Astrocyte (in vitro differentiated cells and primary cell): Measurements from ENCODE around the gene SSBP2. TPM values are rescaled to one million over a fixed set of nuclear protein-coding genes. Genes with fewer than 3 reads are reported as not detected.

ENCODE experiments used
- DNase-seq: peaks from one replicate; pipeline ENCODE4 v3.0.0-alpha.2; 2010; ENCODE audit warnings: low read depth
- FAIRE-seq: peaks from 2 replicates; lab custom pipeline; 2011; peaks lifted over from hg19 to GRCh38; lab: Jason Lieb, UNC
- H2AFZ ChIP-seq: 2 replicates; pipeline ENCODE4 v1.6.0; 2012; ENCODE audit warnings: low read depth, low read length, inconsistent platforms
- H3K27ac ChIP-seq: 2 replicates; pipeline ENCODE4 v1.5.1; 2011; ENCODE audit warnings: low read depth, low read length, inconsistent platforms
- H3K27me3 ChIP-seq: 2 replicates; pipeline ENCODE4 v1.6.0; 2011; ENCODE audit warnings: low read length, inconsistent platforms; ENCODE audit not compliant: insufficient read depth
- H3K36me3 ChIP-seq: 2 replicates; pipeline ENCODE4 v1.5.1; 2011; ENCODE audit warnings: low read length, inconsistent platforms; ENCODE audit not compliant: insufficient read depth
- H3K4me1 ChIP-seq: 2 replicates; pipeline ENCODE4 v1.5.1; 2011; ENCODE audit warnings: low read length, inconsistent platforms; ENCODE audit not compliant: insufficient read depth
- H3K4me2 ChIP-seq: 2 replicates; pipeline ENCODE4 v1.6.0; 2012; ENCODE audit warnings: low read length, inconsistent platforms
- H3K4me3 ChIP-seq: 2 replicates; pipeline ENCODE4 v1.5.1; 2011; ENCODE audit warnings: low read depth, mild to moderate bottlenecking, low read length, inconsistent platforms; ENCODE audit not compliant: insufficient read depth
- H3K79me2 ChIP-seq: 2 replicates; pipeline ENCODE4 v1.6.0; 2012; ENCODE audit warnings: mild to moderate bottlenecking, low read length, inconsistent platforms; ENCODE audit not compliant: insufficient read depth
- H3K9ac ChIP-seq: 2 replicates; pipeline ENCODE4 v1.6.0; 2012; ENCODE audit warnings: mild to moderate bottlenecking, low read length, inconsistent platforms
- H3K9me3 ChIP-seq: 2 replicates; pipeline ENCODE4 v1.5.1; 2012; ENCODE audit warnings: low read depth, mild to moderate bottlenecking, low read length, inconsistent platforms; ENCODE audit not compliant: insufficient read depth
- H4K20me1 ChIP-seq: 2 replicates; pipeline ENCODE4 v1.6.0; 2012; ENCODE audit warnings: low read length, inconsistent platforms; ENCODE audit not compliant: insufficient read depth
- H3K27ac Mint-ChIP-seq: one replicate; pipeline ENCODE4 v1.8.0; 2021; ENCODE audit warnings: mild to moderate bottlenecking, mixed read lengths; ENCODE audit not compliant: unreplicated experiment
- H3K27me3 Mint-ChIP-seq: one replicate; pipeline ENCODE4 v1.8.0; 2021; ENCODE audit warnings: low read depth, mixed read lengths; ENCODE audit not compliant: unreplicated experiment
- H3K36me3 Mint-ChIP-seq: one replicate; pipeline ENCODE4 v1.8.0; 2021; ENCODE audit warnings: low read depth, mixed read lengths; ENCODE audit not compliant: unreplicated experiment
- H3K4me1 Mint-ChIP-seq: one replicate; pipeline ENCODE4 v1.8.0; 2021; ENCODE audit warnings: low read depth, mixed read lengths; ENCODE audit not compliant: unreplicated experiment
- H3K4me3 Mint-ChIP-seq: one replicate; pipeline ENCODE4 v1.8.0; 2021; ENCODE audit warnings: mild to moderate bottlenecking, moderate library complexity, mixed read lengths; ENCODE audit not compliant: unreplicated experiment
- H3K9me3 Mint-ChIP-seq: one replicate; pipeline ENCODE4 v1.8.0; 2021; ENCODE audit warnings: mild to moderate bottlenecking, mixed read lengths; ENCODE audit not compliant: unreplicated experiment
- EZH2 ChIP-seq: IDR thresholded peaks from 2 replicates; pipeline ENCODE4 v1.6.1; 2012; ENCODE audit warnings: mild to moderate bottlenecking, low read length, inconsistent platforms; ENCODE audit not compliant: insufficient read depth
- total RNA-seq: library from RNA; stranded (reverse); gene quantifications from 2 replicates; pipeline ENCODE4 v1.2.1, GENCODE V29; 2021
- TF ChIP-seq, protein P1 (sequence below): IDR thresholded peaks from 2 replicates; pipeline ENCODE4 v1.5.1; 2011; ENCODE audit warnings: low read depth, mild to moderate bottlenecking, inconsistent platforms, low read length, moderate library complexity; ENCODE audit not compliant: insufficient read depth

SSBP2 gene
- total RNA-seq, 1 donor from 2014 or later, result 59.8 TPM

DNA sequence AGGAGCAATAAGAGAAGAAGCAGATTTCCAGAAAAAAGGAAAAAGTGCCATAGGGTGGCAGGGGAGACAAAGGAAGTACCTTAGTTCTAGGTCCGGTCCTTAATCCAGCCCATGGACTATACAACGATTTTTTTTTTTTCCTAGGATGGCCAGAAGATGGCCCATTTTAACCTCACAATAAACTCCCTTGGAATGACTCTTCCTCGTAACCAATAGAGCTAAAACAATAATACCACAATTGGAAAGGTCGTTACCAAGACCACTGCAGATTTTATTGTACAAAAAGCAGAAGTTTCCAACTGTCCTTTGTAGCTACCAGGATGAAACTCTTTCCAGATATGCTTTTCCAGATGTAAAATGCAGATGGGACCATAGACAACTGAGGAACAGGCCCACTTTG is 34.4 kb upstream of the SSBP2 start:
- Histone ChIP-seq H2AFZ (no peak overlapping the region), H3K9ac (no peak overlapping the region)
- FAIRE-seq, result no peak

DNA sequence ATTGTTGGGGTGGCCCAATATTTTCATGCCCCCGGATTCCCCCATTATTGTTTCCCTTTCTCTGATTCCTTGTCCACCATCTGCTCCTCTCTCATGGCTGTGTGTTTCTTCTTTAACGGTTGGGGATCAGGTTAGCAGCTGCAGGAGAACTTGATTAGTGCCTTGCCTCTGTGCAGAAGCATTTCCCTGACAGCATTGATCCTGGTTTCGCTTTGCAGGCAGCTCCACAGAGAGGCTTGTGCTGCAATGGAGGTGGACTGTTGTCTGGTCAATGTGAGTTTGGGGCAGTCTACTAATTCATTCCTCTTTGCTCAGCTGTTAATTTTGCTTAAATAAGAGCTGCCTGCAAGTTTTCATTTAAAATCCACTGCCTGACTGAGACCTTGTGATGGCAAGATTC is 32.5 kb upstream of the SSBP2 start:
- Histone ChIP-seq H3K79me2 (no peaks in the 10 kb centered on the region), H3K27me3 (no peaks in the 10 kb centered on the region), H4K20me1 (no peaks in the 10 kb centered on the region), H3K4me3 (no peak overlapping the region), H3K9ac (no peak overlapping the region), H3K27ac (no peak overlapping the region), H3K4me1 (peaks cover 17% of the 10 kb centered on the region), H3K36me3 (no peaks in the 10 kb centered on the region), H3K9me3 (no peaks in the 10 kb centered on the region), H2AFZ (peak overlapping the region; percentile 19), H3K4me2 (no peak overlapping the region)
- peaks cover 27% of the 10 kb centered on the region for H3K4me1 Mint-ChIP-seq
- no peak overlapping the region for H3K4me3 Mint-ChIP-seq
- no peak for FAIRE-seq
- H3K36me3 Mint-ChIP-seq, result no peaks in the 10 kb centered on the region
- H3K27me3 Mint-ChIP-seq, result no peaks in the 10 kb centered on the region
- TF ChIP-seq EZH2, result no peak
- TF ChIP-seq, protein P1, sequence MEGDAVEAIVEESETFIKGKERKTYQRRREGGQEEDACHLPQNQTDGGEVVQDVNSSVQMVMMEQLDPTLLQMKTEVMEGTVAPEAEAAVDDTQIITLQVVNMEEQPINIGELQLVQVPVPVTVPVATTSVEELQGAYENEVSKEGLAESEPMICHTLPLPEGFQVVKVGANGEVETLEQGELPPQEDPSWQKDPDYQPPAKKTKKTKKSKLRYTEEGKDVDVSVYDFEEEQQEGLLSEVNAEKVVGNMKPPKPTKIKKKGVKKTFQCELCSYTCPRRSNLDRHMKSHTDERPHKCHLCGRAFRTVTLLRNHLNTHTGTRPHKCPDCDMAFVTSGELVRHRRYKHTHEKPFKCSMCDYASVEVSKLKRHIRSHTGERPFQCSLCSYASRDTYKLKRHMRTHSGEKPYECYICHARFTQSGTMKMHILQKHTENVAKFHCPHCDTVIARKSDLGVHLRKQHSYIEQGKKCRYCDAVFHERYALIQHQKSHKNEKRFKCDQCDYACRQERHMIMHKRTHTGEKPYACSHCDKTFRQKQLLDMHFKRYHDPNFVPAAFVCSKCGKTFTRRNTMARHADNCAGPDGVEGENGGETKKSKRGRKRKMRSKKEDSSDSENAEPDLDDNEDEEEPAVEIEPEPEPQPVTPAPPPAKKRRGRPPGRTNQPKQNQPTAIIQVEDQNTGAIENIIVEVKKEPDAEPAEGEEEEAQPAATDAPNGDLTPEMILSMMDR, result no peak
- no peaks in the 10 kb centered on the region for H3K9me3 Mint-ChIP-seq
- DNase-seq, result no peak
- no peak overlapping the region for H3K27ac Mint-ChIP-seq

More for the DNA sequence above, 34.4 kb upstream of the SSBP2 start:
- H4K20me1 ChIP-seq, result no peaks in the 10 kb centered on the region
- no peak overlapping the region for H3K27ac Mint-ChIP-seq
- peaks cover 25% of the 10 kb centered on the region for H3K4me1 Mint-ChIP-seq
- no peak overlapping the region for H3K4me3 Mint-ChIP-seq
- no peaks in the 10 kb centered on the region for H3K27me3 Mint-ChIP-seq
- no peaks in the 10 kb centered on the region for H3K9me3 Mint-ChIP-seq
- peaks cover 5% of the 10 kb centered on the region for H3K4me1 ChIP-seq
- H3K36me3 Mint-ChIP-seq, result no peaks in the 10 kb centered on the region
- no peak overlapping the region for H3K4me2 ChIP-seq
- no peak for TF ChIP-seq EZH2
- TF ChIP-seq, protein P1, result no peak
- H3K4me3 ChIP-seq, result no peak overlapping the region
- H3K79me2 ChIP-seq, result no peaks in the 10 kb centered on the region
- no peaks in the 10 kb centered on the region for H3K36me3 ChIP-seq
- H3K27me3 ChIP-seq, result no peaks in the 10 kb centered on the region
- H3K27ac ChIP-seq, result no peak overlapping the region
- no peak for DNase-seq
- H3K9me3 ChIP-seq, result no peaks in the 10 kb centered on the region

DNA sequence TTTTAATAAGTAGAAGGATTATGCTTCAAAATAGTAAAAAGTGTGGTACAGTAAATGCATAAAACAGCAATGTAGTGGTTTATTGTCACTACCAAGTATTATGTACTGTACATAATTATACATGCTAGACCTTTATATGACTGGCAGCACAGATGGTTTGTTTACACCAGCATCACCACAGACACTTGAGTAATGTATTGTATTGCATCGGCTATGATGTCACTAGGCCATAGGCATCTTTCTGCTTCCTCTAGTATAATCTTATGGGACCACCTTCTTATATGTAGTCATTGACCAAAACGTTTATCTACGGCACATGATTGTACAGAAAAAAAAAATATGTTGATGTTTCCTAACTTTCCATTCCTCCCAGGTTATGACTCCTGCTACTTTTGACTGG is 31.9 kb upstream of the SSBP2 start:
- Mint-ChIP-seq H3K27me3 (no peaks in the 10 kb centered on the region), H3K4me3 (no peak overlapping the region), H3K9me3 (no peaks in the 10 kb centered on the region), H3K36me3 (no peaks in the 10 kb centered on the region), H3K27ac (no peak overlapping the region), H3K4me1 (peaks cover 24% of the 10 kb centered on the region)
- no peaks in the 10 kb centered on the region for H4K20me1 ChIP-seq
- no peak for DNase-seq
- H3K9ac ChIP-seq, result no peak overlapping the region
- TF ChIP-seq EZH2, result no peak
- TF ChIP-seq, protein P1, result no peak
- no peaks in the 10 kb centered on the region for H3K79me2 ChIP-seq
- H3K27ac ChIP-seq, result no peak overlapping the region
- H3K4me2 ChIP-seq, result no peak overlapping the region
- H3K4me3 ChIP-seq, result no peak overlapping the region
- no peaks in the 10 kb centered on the region for H3K9me3 ChIP-seq
- H3K27me3 ChIP-seq, result no peaks in the 10 kb centered on the region
- FAIRE-seq, result no peak
- H3K4me1 ChIP-seq, result peaks cover 14% of the 10 kb centered on the region
- H3K36me3 ChIP-seq, result no peaks in the 10 kb centered on the region
- no peak overlapping the region for H2AFZ ChIP-seq
